ENCODE data around the gene ZDHHC22. TPM values are rescaled to one million over a fixed set of nuclear protein-coding genes. Genes with fewer than 3 reads are reported as not detected.

Gene ZDHHC22
- total RNA-seq, 1 donor from 2014 or later, result 0.16 TPM

- no peak for DNase-seq (ENCODE audit: extremely low spot score, unreplicated experiment)
Measured at GRCh38 chr14:77133720-77134338, 7.8 kb downstream of the ZDHHC22 start.

DNA sequence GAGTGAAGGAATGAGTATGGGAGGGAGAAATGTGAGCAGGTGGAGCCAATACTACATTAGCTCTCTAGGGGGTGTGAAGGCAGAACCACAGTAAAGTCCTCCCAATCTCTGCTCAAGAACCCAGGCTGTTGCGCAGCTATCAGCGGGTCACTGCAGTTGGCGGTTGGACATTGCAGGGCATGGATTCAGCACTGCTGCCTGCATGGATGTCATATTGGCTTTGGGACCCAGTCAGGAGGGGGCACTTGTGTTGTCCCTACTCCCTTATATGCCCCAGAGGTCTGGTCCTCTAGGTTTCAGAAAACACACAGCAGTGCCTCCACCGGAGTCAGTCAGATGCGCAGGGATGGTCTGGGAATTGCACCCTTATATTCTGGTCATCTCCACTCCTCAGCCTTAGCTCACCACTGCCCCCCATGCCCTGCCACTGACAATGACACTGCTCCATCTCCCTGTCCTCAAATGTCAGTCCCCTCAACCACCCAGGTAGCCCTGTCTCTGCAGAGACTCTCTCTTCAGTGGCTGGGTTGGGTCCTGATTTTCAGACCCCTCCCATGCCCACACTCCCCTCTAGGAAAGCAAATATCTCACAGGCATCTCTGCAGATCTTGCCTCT lies 9.6 kb downstream of the ZDHHC22 start:
- H3K4me3 Mint-ChIP-seq (ENCODE audit: unreplicated experiment), result no peak overlapping the region
- peaks cover 43% of the 10 kb centered on the region for H3K27me3 Mint-ChIP-seq (ENCODE audit: unreplicated experiment)
- no peaks in the 10 kb centered on the region for H3K9me3 Mint-ChIP-seq (ENCODE audit: unreplicated experiment)
- DNase-seq (ENCODE audit: extremely low spot score, unreplicated experiment), result no peak
- TF ChIP-seq, protein P1, sequence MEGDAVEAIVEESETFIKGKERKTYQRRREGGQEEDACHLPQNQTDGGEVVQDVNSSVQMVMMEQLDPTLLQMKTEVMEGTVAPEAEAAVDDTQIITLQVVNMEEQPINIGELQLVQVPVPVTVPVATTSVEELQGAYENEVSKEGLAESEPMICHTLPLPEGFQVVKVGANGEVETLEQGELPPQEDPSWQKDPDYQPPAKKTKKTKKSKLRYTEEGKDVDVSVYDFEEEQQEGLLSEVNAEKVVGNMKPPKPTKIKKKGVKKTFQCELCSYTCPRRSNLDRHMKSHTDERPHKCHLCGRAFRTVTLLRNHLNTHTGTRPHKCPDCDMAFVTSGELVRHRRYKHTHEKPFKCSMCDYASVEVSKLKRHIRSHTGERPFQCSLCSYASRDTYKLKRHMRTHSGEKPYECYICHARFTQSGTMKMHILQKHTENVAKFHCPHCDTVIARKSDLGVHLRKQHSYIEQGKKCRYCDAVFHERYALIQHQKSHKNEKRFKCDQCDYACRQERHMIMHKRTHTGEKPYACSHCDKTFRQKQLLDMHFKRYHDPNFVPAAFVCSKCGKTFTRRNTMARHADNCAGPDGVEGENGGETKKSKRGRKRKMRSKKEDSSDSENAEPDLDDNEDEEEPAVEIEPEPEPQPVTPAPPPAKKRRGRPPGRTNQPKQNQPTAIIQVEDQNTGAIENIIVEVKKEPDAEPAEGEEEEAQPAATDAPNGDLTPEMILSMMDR (IDR thresholded peaks at IDR 0.05), result no peak
- H3K4me1 Mint-ChIP-seq (ENCODE audit: unreplicated experiment), result peaks cover 2% of the 10 kb centered on the region
- no peak overlapping the region for H3K27ac Mint-ChIP-seq (ENCODE audit: unreplicated experiment)
- H3K36me3 Mint-ChIP-seq (ENCODE audit: unreplicated experiment), result no peaks in the 10 kb centered on the region

More at GRCh38 chr14:77133720-77134338, 7.8 kb downstream of the ZDHHC22 start:
- Mint-ChIP-seq H3K36me3 (ENCODE audit: unreplicated experiment) (no peaks in the 10 kb centered on the region), H3K4me1 (ENCODE audit: unreplicated experiment) (peaks cover 3% of the 10 kb centered on the region), H3K9me3 (ENCODE audit: unreplicated experiment) (no peaks in the 10 kb centered on the region), H3K27me3 (ENCODE audit: unreplicated experiment) (peaks cover 38% of the 10 kb centered on the region), H3K4me3 (ENCODE audit: unreplicated experiment) (no peak overlapping the region), H3K27ac (ENCODE audit: unreplicated experiment) (no peak overlapping the region)
- TF ChIP-seq, protein P1 (IDR thresholded peaks at IDR 0.05), result no peak

DNA sequence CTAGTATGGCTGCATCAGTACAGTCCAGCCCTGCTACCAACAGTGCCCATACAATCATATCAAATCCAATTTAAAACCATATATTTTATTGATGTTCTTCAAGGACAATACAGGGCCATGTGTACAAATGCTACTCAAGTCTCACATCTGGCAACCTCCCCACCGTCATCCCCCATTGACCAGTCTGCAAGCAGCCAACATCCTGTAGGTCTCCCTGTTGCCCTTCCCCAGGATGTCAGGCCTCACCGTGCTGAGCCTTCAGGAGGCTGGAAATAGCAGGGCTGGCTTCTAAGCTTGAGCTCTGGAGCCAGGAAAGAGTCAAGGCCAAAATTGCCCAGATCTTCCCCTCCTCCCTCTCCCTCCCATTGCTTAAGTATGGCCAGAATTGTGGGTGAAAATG lies 10.4 kb downstream of the ZDHHC22 start:
- no peak for DNase-seq (ENCODE audit: extremely low spot score, unreplicated experiment)
- no peak overlapping the region for H3K4me3 Mint-ChIP-seq (ENCODE audit: unreplicated experiment)
- H3K27me3 Mint-ChIP-seq (ENCODE audit: unreplicated experiment), result peaks cover 47% of the 10 kb centered on the region
- no peaks in the 10 kb centered on the region for H3K9me3 Mint-ChIP-seq (ENCODE audit: unreplicated experiment)
- H3K4me1 Mint-ChIP-seq (ENCODE audit: unreplicated experiment), result peaks cover 2% of the 10 kb centered on the region
- no peak overlapping the region for H3K27ac Mint-ChIP-seq (ENCODE audit: unreplicated experiment)
- H3K36me3 Mint-ChIP-seq (ENCODE audit: unreplicated experiment), result no peaks in the 10 kb centered on the region
- TF ChIP-seq, protein P1 (IDR thresholded peaks at IDR 0.05), result no peak

- Mint-ChIP-seq H3K27ac (ENCODE audit: unreplicated experiment) (no peak overlapping the region), H3K4me3 (ENCODE audit: unreplicated experiment) (no peak overlapping the region)
Measured at GRCh38 chr14:77130386-77130785, 11.2 kb downstream of the ZDHHC22 start.

GRCh38 chr14:77128414-77128891 lies 13.1 kb downstream of the ZDHHC22 start:
- H3K9me3 Mint-ChIP-seq (ENCODE audit: unreplicated experiment), result no peaks in the 10 kb centered on the region
- no peak for DNase-seq (ENCODE audit: extremely low spot score, unreplicated experiment)
- TF ChIP-seq, protein P1 (IDR thresholded peaks at IDR 0.05), result no peak
- H3K36me3 Mint-ChIP-seq (ENCODE audit: unreplicated experiment), result no peaks in the 10 kb centered on the region
- H3K27ac Mint-ChIP-seq (ENCODE audit: unreplicated experiment), result no peak overlapping the region
- peaks cover 52% of the 10 kb centered on the region for H3K27me3 Mint-ChIP-seq (ENCODE audit: unreplicated experiment)
- H3K4me3 Mint-ChIP-seq (ENCODE audit: unreplicated experiment), result no peak overlapping the region
- H3K4me1 Mint-ChIP-seq (ENCODE audit: unreplicated experiment), result peaks cover 7% of the 10 kb centered on the region

More at GRCh38 chr14:77130386-77130785, 11.2 kb downstream of the ZDHHC22 start:
- Mint-ChIP-seq H3K4me1 (ENCODE audit: unreplicated experiment) (peaks cover 4% of the 10 kb centered on the region), H3K36me3 (ENCODE audit: unreplicated experiment) (no peaks in the 10 kb centered on the region), H3K9me3 (ENCODE audit: unreplicated experiment) (no peaks in the 10 kb centered on the region), H3K27me3 (ENCODE audit: unreplicated experiment) (peaks cover 55% of the 10 kb centered on the region)
- no peak for DNase-seq (ENCODE audit: extremely low spot score, unreplicated experiment)
- TF ChIP-seq, protein P1 (IDR thresholded peaks at IDR 0.05), result no peak

All from osteocyte (in vitro differentiated cells).